HepG2 (cell line): ENCODE data around the gene RUSF1. TPM values are rescaled to one million over a fixed set of nuclear protein-coding genes. Genes with fewer than 3 reads are reported as not detected.
A peak's percentile ranks its signal among the peaks of the same experiment; 100 is the strongest.

ENCODE experiments used
- EEA1 ChIP-seq: sonication (generic); formaldehyde crosslinking; IDR thresholded peaks from 2 replicates; pipeline ENCODE4 v1.5.1; 2020; ENCODE audit warnings: mild to moderate bottlenecking, missing genetic modification reagents, borderline replicate concordance
- HES4 ChIP-seq: sonication (generic); formaldehyde crosslinking; IDR thresholded peaks from 2 replicates; pipeline ENCODE4 v1.9.0; 2021; ENCODE audit warnings: mild to moderate bottlenecking, missing genetic modification reagents, borderline replicate concordance
- ISL2 ChIP-seq: sonication (generic); formaldehyde crosslinking; IDR thresholded peaks from 2 replicates; pipeline ENCODE4 v1.5.0; 2020; ENCODE audit warnings: missing genetic modification reagents
- KAT2B ChIP-seq: fragments of 150-350 bp; IDR thresholded peaks from 2 replicates; pipeline ENCODE4 v1.6.1; 2014; ENCODE audit warnings: low read depth, low read length, borderline replicate concordance
- MAF1 ChIP-seq: sonication (generic); formaldehyde crosslinking; IDR thresholded peaks from 2 replicates; pipeline ENCODE4 v1.5.0; 2020; ENCODE audit warnings: missing genetic modification reagents, borderline replicate concordance
- NFE2 ChIP-seq: sonication (generic); formaldehyde crosslinking; IDR thresholded peaks from 2 replicates; pipeline ENCODE4 v1.4.0; 2020; ENCODE audit warnings: missing genetic modification reagents
- PHF20 ChIP-seq: sonication (generic); formaldehyde crosslinking; IDR thresholded peaks from 2 replicates; pipeline ENCODE4 v1.5.0; 2020; ENCODE audit warnings: mild to moderate bottlenecking, missing genetic modification reagents
- POGK ChIP-seq: sonication (generic); formaldehyde crosslinking; conservative IDR thresholded peaks from 2 replicates; pipeline ENCODE4 v1.8.0; 2022; ENCODE audit warnings: mild to moderate bottlenecking, moderate library complexity, missing genetic modification reagents
- PRDM4 ChIP-seq: sonication (generic); formaldehyde crosslinking; IDR thresholded peaks from 2 replicates; pipeline ENCODE4 v1.9.0; 2021; ENCODE audit warnings: missing genetic modification reagents, borderline replicate concordance
- SETDB1 ChIP-seq: sonication (generic); formaldehyde crosslinking; IDR thresholded peaks from 2 replicates; pipeline ENCODE4 v1.5.1; 2020; ENCODE audit warnings: missing genetic modification reagents, mild to moderate bottlenecking, borderline replicate concordance
- SMARCC2 ChIP-seq: fragments of 450-650 bp; IDR thresholded peaks from 2 replicates; pipeline ENCODE4 v1.6.1; 2017; ENCODE audit warnings: antibody characterized with exemption, mild to moderate bottlenecking
- SRF ChIP-seq: IDR thresholded peaks from 2 replicates; pipeline ENCODE4 v1.6.1; 2011; ENCODE audit warnings: mild to moderate bottlenecking, low read depth, low read length, moderate library complexity
- TAF1 ChIP-seq: sonication (generic); formaldehyde crosslinking; IDR thresholded peaks from 2 replicates; pipeline ENCODE4 v1.4.0; 2020; ENCODE audit warnings: missing genetic modification reagents
- TBX3 ChIP-seq: fragments of 450-650 bp; IDR thresholded peaks from 2 replicates; pipeline ENCODE4 v1.6.1; 2017; ENCODE audit warnings: antibody characterized with exemption, mild to moderate bottlenecking, inconsistent platforms, borderline replicate concordance
- ZBTB33 ChIP-seq: sonication (generic); formaldehyde crosslinking; IDR thresholded peaks from 2 replicates; pipeline ENCODE4 v1.4.0; 2020; ENCODE audit warnings: missing genetic modification reagents
- ZNF224 ChIP-seq: sonication (generic); formaldehyde crosslinking; IDR thresholded peaks from 2 replicates; pipeline ENCODE4 v1.5.0; 2020; ENCODE audit warnings: mild to moderate bottlenecking, missing genetic modification reagents
- ZNF552 ChIP-seq: sonication (generic); formaldehyde crosslinking; IDR thresholded peaks from 2 replicates; pipeline ENCODE4 v1.9.0; 2022; ENCODE audit warnings: missing genetic modification reagents, mild to moderate bottlenecking, borderline replicate concordance
- ZNF788 ChIP-seq: sonication (generic); formaldehyde crosslinking; IDR thresholded peaks from 2 replicates; pipeline ENCODE4 v1.5.0; 2020; ENCODE audit warnings: mild to moderate bottlenecking, missing genetic modification reagents, borderline replicate concordance
- ZSCAN5A ChIP-seq: sonication (generic); formaldehyde crosslinking; IDR thresholded peaks from 2 replicates; pipeline ENCODE4 v1.8.0; 2022; ENCODE audit warnings: mild to moderate bottlenecking, missing genetic modification reagents, borderline replicate concordance
- polyA plus RNA-seq, 8 experiments: library from polyadenylated mRNA; depleted of rRNA in 3 of 8; stranded (reverse) in 7 of 8; unstranded in 1 of 8; fragments of >200 nt; fragmentation: Illumina TruSeq in 4 of 8; extraction: Trizol in 4 of 8; gene quantifications; 2 replicates each; pipeline versions ENCODE4 v1.2.1 to v1.2.3, GENCODE V29; 2011 to 2016; ENCODE audit warnings: low read depth in 4 of 8, missing spikeins in 1 of 8, mixed read lengths in 1 of 8; ENCODE audit not compliant: insufficient read depth in 1 of 8
- total RNA-seq, 5 experiments: library from RNA; depleted of rRNA; stranded (reverse); fragments of >200 nt; fragmentation: Illumina TruSeq; extraction: Trizol; gene quantifications; 2 replicates each; pipeline ENCODE4 v1.2.3, GENCODE V29; 2016; ENCODE audit warnings: low read depth in 1 of 5
- TF ChIP-seq, protein P1 (sequence below): sonication (generic); formaldehyde crosslinking; conservative IDR thresholded peaks from 2 replicates; pipeline ENCODE4 v1.5.0; 2020; ENCODE audit warnings: missing genetic modification reagents

The RUSF1 gene
- total and polyA plus RNA-seq, 2 of the 13 experiments (the other 11 are each of a cell fraction or from before 2014, with no cell fraction given) = 40.8 to 50.2 TPM

DNA sequence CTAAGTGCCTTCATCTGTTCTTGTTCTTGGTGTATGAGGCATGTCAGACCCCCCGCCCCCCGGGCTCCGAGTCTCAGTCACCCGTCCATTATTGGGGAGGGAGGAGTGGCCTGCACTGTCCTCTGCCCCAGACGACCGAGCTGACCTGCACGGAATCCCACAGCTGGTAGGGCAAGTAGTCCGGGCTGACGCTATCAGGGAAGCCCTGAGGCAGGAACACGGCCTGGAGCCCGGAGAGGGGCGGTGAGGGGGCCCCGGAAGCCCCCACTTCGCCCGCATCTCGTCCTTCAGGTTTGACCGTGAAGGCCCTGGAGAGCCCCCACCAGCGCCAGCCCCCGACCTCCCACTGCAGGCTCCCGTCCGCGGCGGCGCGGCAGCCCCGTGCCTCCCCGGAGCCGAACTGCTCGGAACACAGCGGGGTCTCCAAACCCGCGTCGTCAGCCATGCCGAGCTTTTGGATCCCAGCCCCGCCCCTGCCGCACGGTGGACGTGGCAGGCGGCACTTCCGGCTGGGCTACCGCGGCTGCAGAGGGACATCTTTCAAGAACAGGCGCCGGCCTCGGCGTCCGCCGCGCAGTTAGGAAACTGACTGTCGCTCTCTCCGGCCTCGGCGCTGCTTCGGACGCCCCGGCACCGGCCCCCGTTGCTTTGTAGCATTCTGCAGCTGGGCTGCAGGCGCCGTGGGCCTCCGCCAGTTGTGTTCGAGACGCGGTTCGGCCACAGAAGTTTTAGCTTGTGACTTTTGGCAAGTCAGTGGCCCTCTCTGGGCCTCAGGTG is at the start of gene RUSF1 (continued):
- no peak; the same call in 1 of the 2 replicates for TF ChIP-seq ZSCAN5A (CRISPR knock-in tag)
- no peak for TF ChIP-seq ZBTB33
- peak; percentile 96 for TF ChIP-seq POGK (CRISPR knock-in tag)
- no peak for TF ChIP-seq TBX3
- no peak for TF ChIP-seq NFE2 (CRISPR knock-in tag)
- TF ChIP-seq KAT2B = no peak
- TF ChIP-seq, protein P1, sequence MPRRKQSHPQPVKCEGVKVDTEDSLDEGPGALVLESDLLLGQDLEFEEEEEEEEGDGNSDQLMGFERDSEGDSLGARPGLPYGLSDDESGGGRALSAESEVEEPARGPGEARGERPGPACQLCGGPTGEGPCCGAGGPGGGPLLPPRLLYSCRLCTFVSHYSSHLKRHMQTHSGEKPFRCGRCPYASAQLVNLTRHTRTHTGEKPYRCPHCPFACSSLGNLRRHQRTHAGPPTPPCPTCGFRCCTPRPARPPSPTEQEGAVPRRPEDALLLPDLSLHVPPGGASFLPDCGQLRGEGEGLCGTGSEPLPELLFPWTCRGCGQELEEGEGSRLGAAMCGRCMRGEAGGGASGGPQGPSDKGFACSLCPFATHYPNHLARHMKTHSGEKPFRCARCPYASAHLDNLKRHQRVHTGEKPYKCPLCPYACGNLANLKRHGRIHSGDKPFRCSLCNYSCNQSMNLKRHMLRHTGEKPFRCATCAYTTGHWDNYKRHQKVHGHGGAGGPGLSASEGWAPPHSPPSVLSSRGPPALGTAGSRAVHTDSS (CRISPR knock-in tag) = peak; percentile 32; the same call in 1 of the 2 replicates
- TF ChIP-seq EEA1 (CRISPR knock-in tag) = peak; percentile 98
- TF ChIP-seq HES4 (CRISPR knock-in tag) = peak; percentile 85; the same call in 1 of the 2 replicates
- no peak for TF ChIP-seq SMARCC2
- TF ChIP-seq ZNF552 (CRISPR knock-in tag) = peak; percentile 67; the same call in 1 of the 2 replicates
- TF ChIP-seq ZNF788 (CRISPR knock-in tag) = peak; percentile 99
- peak; percentile 63 for TF ChIP-seq MAF1 (CRISPR knock-in tag)
- TF ChIP-seq ISL2 (CRISPR knock-in tag) = peak; percentile 83
- TF ChIP-seq SRF = no peak
- peak; percentile 94 for TF ChIP-seq PHF20 (CRISPR knock-in tag)
- no peak for TF ChIP-seq PRDM4
- TF ChIP-seq ZNF224 = peak; percentile 81
- peak; percentile 18; the same call in 1 of the 2 replicates for TF ChIP-seq SETDB1 (CRISPR knock-in tag)
- peak; percentile 98 for TF ChIP-seq TAF1 (CRISPR knock-in tag)
